ENCODE results near the gene SPATA20. TPM values are rescaled to one million over a fixed set of nuclear protein-coding genes. Genes with fewer than 3 reads are reported as not detected.

The SPATA20 gene
- polyA plus RNA-seq, 1 donor from 2014 or later, result 53.5 TPM

- Histone ChIP-seq H3K36me3 (ENCODE audit: insufficient read depth, low read length) (no peaks in the 10 kb centered on the region), H2AFZ (ENCODE audit: low read depth, low read length) (no peak overlapping the region), H3K9me3 (ENCODE audit: low read length) (no peaks in the 10 kb centered on the region), H3K4me2 (ENCODE audit: low read length) (no peak overlapping the region), H3K9ac (ENCODE audit: low read length) (no peak overlapping the region), H4K20me1 (ENCODE audit: insufficient read depth) (no peaks in the 10 kb centered on the region), H3F3A (ENCODE audit: insufficient read depth, low read length, poor library complexity, severe bottlenecking) (no peaks in the 10 kb centered on the region), H3K4me3 (ENCODE audit: low read length) (no peak overlapping the region), H3K27me3 (ENCODE audit: insufficient read depth, low read depth, low read length) (no peaks in the 10 kb centered on the region), H3K27ac (ENCODE audit: low read length) (no peak overlapping the region), H3K79me2 (replicated peaks; ENCODE audit: insufficient read depth, low read length) (no peaks in the 10 kb centered on the region), H3K9me2 (ENCODE audit: insufficient read depth, low read length) (no peaks in the 10 kb centered on the region)
- TF ChIP-seq SMC3 (conservative IDR thresholded peaks at IDR 0.05; ENCODE audit: poor library complexity) (no peak), RAD21 (conservative IDR thresholded peaks at IDR 0.05) (no peak)
- TF ChIP-seq, protein P1, sequence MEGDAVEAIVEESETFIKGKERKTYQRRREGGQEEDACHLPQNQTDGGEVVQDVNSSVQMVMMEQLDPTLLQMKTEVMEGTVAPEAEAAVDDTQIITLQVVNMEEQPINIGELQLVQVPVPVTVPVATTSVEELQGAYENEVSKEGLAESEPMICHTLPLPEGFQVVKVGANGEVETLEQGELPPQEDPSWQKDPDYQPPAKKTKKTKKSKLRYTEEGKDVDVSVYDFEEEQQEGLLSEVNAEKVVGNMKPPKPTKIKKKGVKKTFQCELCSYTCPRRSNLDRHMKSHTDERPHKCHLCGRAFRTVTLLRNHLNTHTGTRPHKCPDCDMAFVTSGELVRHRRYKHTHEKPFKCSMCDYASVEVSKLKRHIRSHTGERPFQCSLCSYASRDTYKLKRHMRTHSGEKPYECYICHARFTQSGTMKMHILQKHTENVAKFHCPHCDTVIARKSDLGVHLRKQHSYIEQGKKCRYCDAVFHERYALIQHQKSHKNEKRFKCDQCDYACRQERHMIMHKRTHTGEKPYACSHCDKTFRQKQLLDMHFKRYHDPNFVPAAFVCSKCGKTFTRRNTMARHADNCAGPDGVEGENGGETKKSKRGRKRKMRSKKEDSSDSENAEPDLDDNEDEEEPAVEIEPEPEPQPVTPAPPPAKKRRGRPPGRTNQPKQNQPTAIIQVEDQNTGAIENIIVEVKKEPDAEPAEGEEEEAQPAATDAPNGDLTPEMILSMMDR (IDR thresholded peaks at IDR 0.05; ENCODE audit: poor library complexity, severe bottlenecking), result no peak
Measured at GRCh38 chr17:50499270-50499669, 47.7 kb upstream of the SPATA20 start.

- TF ChIP-seq TAF1 (IDR thresholded peaks at IDR 0.05; ENCODE audit: low read depth) (no peak), REST (IDR thresholded peaks at IDR 0.05; ENCODE audit: borderline replicate concordance) (no peak), MXI1 (conservative IDR thresholded peaks at IDR 0.05; ENCODE audit: poor library complexity, severe bottlenecking) (no peak), POLR2AphosphoS5 (IDR thresholded peaks at IDR 0.05) (no peak), EP300 (conservative IDR thresholded peaks at IDR 0.05; ENCODE audit: poor library complexity, severe bottlenecking) (no peak)
- TF ChIP-seq, protein P1 (IDR thresholded peaks at IDR 0.05; ENCODE audit: poor library complexity, severe bottlenecking), result no peak
- no peaks in the 10 kb centered on the region for H3K36me3 ChIP-seq (ENCODE audit: insufficient read depth, low read length)
- H3K27ac ChIP-seq (ENCODE audit: low read length), result no peak overlapping the region
- H3K9ac ChIP-seq (ENCODE audit: low read length), result no peak overlapping the region
- H3K9me2 ChIP-seq (ENCODE audit: insufficient read depth, low read length), result no peaks in the 10 kb centered on the region
- H3K9me3 ChIP-seq (ENCODE audit: low read length), result no peaks in the 10 kb centered on the region
- no peaks in the 10 kb centered on the region for H4K20me1 ChIP-seq (ENCODE audit: insufficient read depth)
- H2AFZ ChIP-seq (ENCODE audit: low read depth, low read length), result no peak overlapping the region
- H3K27me3 ChIP-seq (ENCODE audit: insufficient read depth, low read depth, low read length), result no peaks in the 10 kb centered on the region
- no peaks in the 10 kb centered on the region for H3K79me2 ChIP-seq (replicated peaks; ENCODE audit: insufficient read depth, low read length)
- no peak overlapping the region for H3K4me2 ChIP-seq (ENCODE audit: low read length)
- H3K4me3 ChIP-seq (ENCODE audit: low read length), result no peak overlapping the region
- H3F3A ChIP-seq (ENCODE audit: insufficient read depth, low read length, poor library complexity, severe bottlenecking), result no peaks in the 10 kb centered on the region
Measured at GRCh38 chr17:50499721-50500120, 47.3 kb upstream of the SPATA20 start.

Data from neural cell (in vitro differentiated cells).